Spleen (tissue), 7 donors: ENCODE data around the gene ZNF500.

Experiments
- POLR2A ChIP-seq, 3 donors: fragments of 450-650 bp; IDR thresholded peaks; one replicate each; pipeline ENCODE4 v1.5.1; 2017; ENCODE audit warnings: antibody characterized with exemption in 3 of 3, mild to moderate bottlenecking in 1 of 3
- POLR2AphosphoS5 ChIP-seq, 3 donors: sonication (generic); formaldehyde crosslinking; IDR thresholded peaks; one replicate each; pipeline ENCODE4 v1.5.1; 2017; ENCODE audit warnings: antibody characterized with exemption in 3 of 3
- TF ChIP-seq, protein P1 (sequence below), 11 experiments: fragments of 200-600 bp in 7 of 11; fragments of 450-650 bp in 4 of 11; sonication (generic) in 4 of 11; IDR thresholded peaks in 8 of 11; conservative IDR thresholded peaks in 3 of 11; 1 replicate in 7 of 11; 2 replicates in 4 of 11; pipeline versions ENCODE4 v1.4.0 to v1.8.0; 2016 to 2021; ENCODE audit warnings: antibody characterized with exemption in 11 of 11, inconsistent platforms in 4 of 11, mild to moderate bottlenecking in 1 of 11
- donor health status: DM: no; HTN: no; CAD: no; lungs with moderate emphysema.
- donor health status: DM: no; HTN: no; CAD: no.
- donor health status: DM: no; HTN: no; CAD: no.

DNA sequence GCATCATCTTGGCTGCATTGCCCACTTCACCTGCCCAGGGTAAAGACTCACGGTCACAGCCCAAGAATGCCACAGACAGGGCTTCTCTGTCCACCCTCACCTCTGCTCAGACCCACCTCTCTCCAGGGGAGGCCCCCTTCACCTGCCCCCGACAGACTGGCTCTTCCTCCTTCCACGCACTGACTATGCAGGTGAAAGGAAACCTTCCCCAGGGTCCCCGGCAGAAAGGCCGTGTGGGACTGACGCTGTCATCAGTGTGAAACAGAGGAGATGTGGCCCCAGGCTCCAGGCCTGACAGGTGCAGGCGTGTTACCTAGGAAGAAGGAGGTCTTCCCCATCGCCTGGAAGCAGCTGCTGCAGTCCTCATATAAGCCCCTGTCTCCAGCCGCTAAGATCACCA is 44.8 kb upstream of the ZNF500 start:
- TF ChIP-seq, protein P1, sequence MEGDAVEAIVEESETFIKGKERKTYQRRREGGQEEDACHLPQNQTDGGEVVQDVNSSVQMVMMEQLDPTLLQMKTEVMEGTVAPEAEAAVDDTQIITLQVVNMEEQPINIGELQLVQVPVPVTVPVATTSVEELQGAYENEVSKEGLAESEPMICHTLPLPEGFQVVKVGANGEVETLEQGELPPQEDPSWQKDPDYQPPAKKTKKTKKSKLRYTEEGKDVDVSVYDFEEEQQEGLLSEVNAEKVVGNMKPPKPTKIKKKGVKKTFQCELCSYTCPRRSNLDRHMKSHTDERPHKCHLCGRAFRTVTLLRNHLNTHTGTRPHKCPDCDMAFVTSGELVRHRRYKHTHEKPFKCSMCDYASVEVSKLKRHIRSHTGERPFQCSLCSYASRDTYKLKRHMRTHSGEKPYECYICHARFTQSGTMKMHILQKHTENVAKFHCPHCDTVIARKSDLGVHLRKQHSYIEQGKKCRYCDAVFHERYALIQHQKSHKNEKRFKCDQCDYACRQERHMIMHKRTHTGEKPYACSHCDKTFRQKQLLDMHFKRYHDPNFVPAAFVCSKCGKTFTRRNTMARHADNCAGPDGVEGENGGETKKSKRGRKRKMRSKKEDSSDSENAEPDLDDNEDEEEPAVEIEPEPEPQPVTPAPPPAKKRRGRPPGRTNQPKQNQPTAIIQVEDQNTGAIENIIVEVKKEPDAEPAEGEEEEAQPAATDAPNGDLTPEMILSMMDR (IDR thresholded peaks at IDR 0.05 in 8 of 11, conservative IDR thresholded peaks at IDR 0.05 in 3 of 11), result no peak
- TF ChIP-seq POLR2A (IDR thresholded peaks at IDR 0.05) (no peak), POLR2AphosphoS5 (IDR thresholded peaks at IDR 0.05) (no peak)
